Measurements from ENCODE around the gene TCEANC2. TPM values are rescaled to one million over a fixed set of nuclear protein-coding genes. Genes with fewer than 3 reads are reported as not detected.

Gene TCEANC2
- 4.5 and 5.8 TPM in 2 replicates for total RNA-seq

DNA sequence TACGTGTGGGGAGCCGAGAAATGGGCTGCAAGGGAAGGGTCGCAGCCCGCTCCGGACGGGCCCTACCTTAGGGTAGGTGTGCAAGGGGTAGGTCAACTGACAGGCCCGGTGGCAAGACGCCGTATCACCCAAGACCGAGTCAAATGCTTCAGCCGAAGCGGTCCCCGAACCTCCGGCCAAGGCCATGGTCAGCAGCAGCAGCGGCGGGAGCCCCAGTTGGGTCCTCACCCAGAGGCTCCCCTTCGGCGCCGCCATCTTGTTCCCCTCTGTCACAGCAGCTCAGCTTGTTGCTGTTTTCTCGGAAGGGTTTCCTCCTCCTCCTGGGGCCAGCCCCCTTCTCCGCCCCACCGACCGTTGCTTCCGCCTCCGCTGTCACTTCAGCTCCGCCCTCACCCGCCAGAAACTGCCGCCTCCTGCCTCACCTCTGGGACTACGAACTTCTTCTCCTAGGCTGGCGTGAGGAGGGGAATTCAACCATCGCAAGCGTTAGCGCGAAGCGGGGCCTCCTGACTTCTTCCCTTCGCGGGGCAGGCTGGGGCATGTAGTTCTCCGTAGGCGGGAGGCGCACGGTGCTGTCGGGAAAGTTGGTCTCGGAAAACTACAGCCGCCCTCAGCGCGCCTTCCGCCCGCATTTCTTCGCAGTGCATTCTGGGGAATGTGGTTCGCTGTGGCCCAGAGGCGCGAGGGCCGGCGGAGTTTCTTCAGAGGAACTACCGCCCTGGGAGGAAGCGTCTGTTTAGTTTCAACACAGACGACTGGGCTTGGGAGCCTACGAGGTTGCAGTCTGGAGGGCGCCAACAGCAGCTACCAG, at the start of gene TCEANC2, which contains the start of gene TMEM59:
Gene TCEANC2 (plus strand): TSS at position 675 of the 811 bp plus-strand sequence. CDS start 815 bp downstream, outside the sequence.
Gene TMEM59 (minus strand): TSS at position 271 of the 811 bp plus-strand sequence. CDS start 16 bp downstream, at position 255.

DNA sequence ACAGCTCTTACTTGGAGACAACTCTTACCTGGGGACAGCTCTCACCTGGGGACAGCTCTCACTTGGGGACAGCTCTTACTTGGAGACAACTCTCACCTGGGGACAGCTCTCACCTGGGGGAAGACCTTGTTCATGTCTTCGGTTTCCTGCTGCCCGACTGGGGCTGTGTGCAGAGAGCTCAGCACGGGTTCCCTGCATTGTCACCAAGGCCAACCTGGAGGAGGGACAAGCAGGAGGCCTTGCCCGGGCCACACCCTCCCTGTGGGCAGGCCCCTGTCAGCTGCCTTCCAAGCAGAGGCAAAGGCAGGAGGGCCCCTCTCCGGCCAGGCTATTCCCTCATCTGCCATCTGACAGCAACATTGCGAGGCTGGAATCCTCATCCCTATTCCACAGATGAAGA, 35.4 kb upstream of the TCEANC2 start, which contains the start of gene LDLRAD1:
Gene LDLRAD1 (minus strand): TSS at position 208 of the 400 bp plus-strand sequence. CDS start 74 bp downstream, at position 134.

DNA sequence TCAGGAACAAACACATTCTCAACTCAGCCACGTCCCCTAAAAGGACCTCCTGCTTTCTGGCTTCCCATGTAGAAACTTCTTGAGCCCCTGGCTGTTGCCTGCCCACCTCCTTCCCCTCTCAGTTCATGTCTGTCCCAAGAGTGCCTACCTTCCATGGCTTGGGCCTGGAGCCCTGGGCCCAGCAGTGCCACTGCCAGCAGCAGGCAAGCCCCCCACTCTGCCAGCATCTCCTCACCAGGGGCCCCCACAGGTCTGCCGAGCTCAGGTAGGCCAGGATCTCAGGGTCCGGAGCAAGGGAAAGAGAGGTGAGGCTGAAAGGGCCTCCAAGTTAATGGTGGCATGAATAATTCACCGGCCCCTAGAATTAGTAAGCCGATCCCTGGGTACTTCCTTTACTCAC, 99.3 kb downstream of the TCEANC2 start, which contains the start of gene CDCP2:
Gene CDCP2 (minus strand): TSS at position 305 of the 400 bp plus-strand sequence. CDS start 78 bp downstream, at position 227.

Other genes starting within 250 kb of the TCEANC2 start
- gene NDC1, start 215.3 kb upstream of the TCEANC2 start, total RNA-seq = 8.6 and 24.4 TPM in 2 replicates
- 22.5 and 25.8 TPM in 2 replicates for gene YIPF1, start 163.8 kb upstream of the TCEANC2 start, total RNA-seq
- gene DIO1, start 159.4 kb upstream of the TCEANC2 start, total RNA-seq = under 0.01 TPM in 1 of 2 replicates, not detected in the other
- 12.1 and 40.3 TPM in 2 replicates for gene IFT25, start 107.9 kb upstream of the TCEANC2 start, total RNA-seq
- gene LRRC42, start 107.3 kb upstream of the TCEANC2 start, total RNA-seq = 34.4 and 35.3 TPM in 2 replicates
- gene LDLRAD1, start 35.4 kb upstream of the TCEANC2 start, total RNA-seq = not detected in 2 replicates
- gene TMEM59, start 404 bp upstream of the TCEANC2 start, total RNA-seq = 297 and 392 TPM in 2 replicates
- gene CDCP2, start 99.4 kb downstream of the TCEANC2 start, total RNA-seq = not detected in 2 replicates
- 12.2 and 12.9 TPM in 2 replicates for gene CYB5RL, start 146.4 kb downstream of the TCEANC2 start, total RNA-seq
- gene MRPL37, start 146.6 kb downstream of the TCEANC2 start, total RNA-seq = 63.3 and 83.5 TPM in 2 replicates

Measured in smooth muscle cell of trachea (primary cell).